Motor neuron (in vitro differentiated cells): ENCODE results near the gene LTBR. TPM values are rescaled to one million over a fixed set of nuclear protein-coding genes. Genes with fewer than 3 reads are reported as not detected.
"Not testable (repeated sequence)": the region's sequence is repeated elsewhere in the genome, so short reads cannot be mapped to it uniquely, and the experiment has no call there.

Experiments used
- ATAC-seq, 8 experiments: fragments of 200-7000 bp; cut with Tn5 transposase; replicated peaks in 6 of 8; 2 replicates each; pipeline ENCODE4 v1.8.0; 2021; ENCODE audit warnings: mild to moderate bottlenecking in 8 of 8, moderate library complexity in 8 of 8
- H3K27ac ChIP-seq, 2 donors: fragments of 250-450 bp; sonication (Bioruptor Pico); 2 replicates each; pipeline ENCODE4 v1.9.0; 2021; ENCODE audit warnings: antibody characterized with exemption in 2 of 2, mild to moderate bottlenecking in 2 of 2, moderate library complexity in 1 of 2
- H3K4me1 ChIP-seq, 2 donors: fragments of 250-450 bp; sonication (Bioruptor Pico); replicated peaks in 1 of 2; 2 replicates each; pipeline ENCODE4 v1.6.1; 2021; ENCODE audit warnings: antibody characterized with exemption in 2 of 2, mild to moderate bottlenecking in 2 of 2, moderate library complexity in 1 of 2
- H3K4me3 ChIP-seq, 5 donors: fragments of 250-450 bp; sonication (Bioruptor Pico); 2 replicates each; pipeline ENCODE4 v1.9.0; 2021; ENCODE audit warnings: antibody characterized with exemption in 5 of 5, mild to moderate bottlenecking in 5 of 5, moderate library complexity in 4 of 5
- WGBS, 10 experiments: fragments of 450-650 bp; shearing (Covaris generic); methylation state at CpG; one replicate each; pipeline ENCODE4 v1.0.0; 2022; 5-methylcytosine and 5-hydroxymethylcytosine counted together
- in situ Hi-C, 9 experiments: fragments of 400-800 bp; cut with MboI; loops; one replicate each; pipeline ENCODE4 v1.15.0; 2021; ENCODE audit warnings: low sequenced_read_pairs in 9 of 9, low pct_unique_long_range_greater_than_20kb in 2 of 9; ENCODE audit not compliant: unreplicated experiment in 9 of 9
- total RNA-seq, 8 experiments: library from RNA; unstranded; fragments of 300-600 nt; gene quantifications; 2 replicates each; pipeline versions ENCODE4 v1.2.3 to v1.2.4, GENCODE V29; 2022

The LTBR gene
- total RNA-seq, 8 experiments from 2014 or later = 0.11 to 115 (median 1.6) TPM

GRCh38 chr12:6340745-6341416, 43.1 kb upstream of the LTBR start:
- Histone ChIP-seq H3K4me3 (peak overlapping the region; percentile 19 to 68 (median 46)), H3K27ac (peak overlapping the region in 1 of 2 donors; percentile 83), H3K4me1 (peaks cover 51 to 54% of the 10 kb centered on the region in 2 donors)
- no peak for ATAC-seq
- in situ Hi-C loops = no loop called here
- 0 to 40% (median 6%) methylated on average over 1 to 8 of the region's 15 CpGs; no CpG with 5 or more reads in 2 of the 10 experiments for WGBS, 10 experiments

- Histone ChIP-seq H3K4me1 (peaks cover 44 to 47% of the 10 kb centered on the region in 2 donors), H3K4me3 (peak within 1 kb of the TSS; percentile 19 to 68 (median 46)), H3K27ac (peak within 1 kb of the TSS; percentile 68 to 83)
- ATAC-seq = peak; percentile 35 to 75 (median 58)
- WGBS, 10 experiments = 0 to 20% (median 10%) methylated on average over 1 to 13 of the region's 21 CpGs; no CpG with 5 or more reads in 3 of the 10 experiments
- in situ Hi-C loops = no loop called here
Observed at GRCh38 chr12:6341417-6342139, 42.4 kb upstream of the LTBR start, which contains the start of gene TNFRSF1A. Gene TNFRSF1A (minus strand): TSS chr12:6342076. CDS start chr12:6341814, 262 bp downstream.

- peak overlapping the region; percentile 68 to 83 for H3K27ac ChIP-seq
- H3K4me3 ChIP-seq = peak overlapping the region in 4 of 5 donors; percentile 41 to 68 (median 53)
- peaks cover 37 to 40% of the 10 kb centered on the region in 2 donors for H3K4me1 ChIP-seq
- ATAC-seq = no peak
- WGBS, 10 experiments = 28 to 100% (median 53%) methylated on average over 1 to 5 of the region's 7 CpGs; no CpG with 5 or more reads in 1 of the 10 experiments
- in situ Hi-C loops = no loop called here
Observed at GRCh38 chr12:6342140-6342889, 41.6 kb upstream of the LTBR start.

GRCh38 chr12:6343518-6343917, 40.4 kb upstream of the LTBR start:
- WGBS, 10 experiments = 40 to 80% (median 69%) methylated on average over 1 to 3 of the region's 5 CpGs; no CpG with 5 or more reads in 6 of the 10 experiments
- H3K4me3 ChIP-seq = no peak overlapping the region
- no peak overlapping the region for H3K27ac ChIP-seq
- in situ Hi-C loops = no loop called here
- H3K4me1 ChIP-seq = peaks cover 25 to 28% of the 10 kb centered on the region in 2 donors
- peak in 1 of 8 experiments; percentile 5 for ATAC-seq

GRCh38 chr12:6344101-6344660, 39.8 kb upstream of the LTBR start:
- WGBS, 10 experiments = 60 to 100% (median 95%) methylated on average over 1 to 6 of the region's 11 CpGs; no CpG with 5 or more reads in 2 of the 10 experiments
- ATAC-seq, in situ Hi-C loops, H3K27ac ChIP-seq, H3K4me3 ChIP-seq: not testable (repeated sequence)
- peaks cover 19 to 21% of the 10 kb centered on the region in 2 donors for H3K4me1 ChIP-seq

GRCh38 chr12:6345319-6346091, 38.5 kb upstream of the LTBR start:
- no peak overlapping the region for H3K27ac ChIP-seq

GRCh38 chr12:6346235-6346832, 37.6 kb upstream of the LTBR start:
- H3K4me3 ChIP-seq = no peak overlapping the region
- no peak overlapping the region for H3K27ac ChIP-seq
- in situ Hi-C loops = no loop called here
- WGBS, 10 experiments = 40 to 100% (median 73%) methylated on average over 1 to 2 of the region's 5 CpGs; no CpG with 5 or more reads in 6 of the 10 experiments
- no peak for ATAC-seq
- H3K4me1 ChIP-seq = peaks cover 7% of the 10 kb centered on the region in 2 donors

More at GRCh38 chr12:6345319-6346091, 38.5 kb upstream of the LTBR start:
- peak in 6 of 8 experiments; percentile 2 to 72 (median 64) for ATAC-seq
- Histone ChIP-seq H3K4me3 (no peak overlapping the region), H3K4me1 (peaks cover 8% of the 10 kb centered on the region in 2 donors)
- in situ Hi-C loops = no loop called here
- WGBS, 10 experiments = 33 to 92% (median 77%) methylated on average over 1 to 6 of the region's 10 CpGs; no CpG with 5 or more reads in 1 of the 10 experiments

GRCh38 chr12:6346942-6347341, 37.0 kb upstream of the LTBR start:
- peaks cover 7% of the 10 kb centered on the region in 2 donors for H3K4me1 ChIP-seq

GRCh38 chr12:6347367-6348338, 36.3 kb upstream of the LTBR start:
- no peak for ATAC-seq
- Histone ChIP-seq H3K4me3 (no peak overlapping the region), H3K4me1 (no peaks in the 10 kb centered on the region), H3K27ac (no peak overlapping the region)
- in situ Hi-C loops = no loop called here
- 20 to 100% (median 80%) methylated on average over 1 to 7 of the region's 19 CpGs; no CpG with 5 or more reads in 3 of the 10 experiments for WGBS, 10 experiments

More at GRCh38 chr12:6346942-6347341, 37.0 kb upstream of the LTBR start:
- in situ Hi-C loops = no loop called here
- 30 to 100% (median 96%) methylated on average over 1 to 3 of the region's 8 CpGs; no CpG with 5 or more reads in 5 of the 10 experiments for WGBS, 10 experiments
- no peak overlapping the region for H3K27ac ChIP-seq
- no peak for ATAC-seq
- H3K4me3 ChIP-seq = no peak overlapping the region

- no peak for ATAC-seq
- WGBS, 10 experiments = 29 to 94% (median 84%) methylated on average over 1 to 5 of the region's 5 CpGs; no CpG with 5 or more reads in 1 of the 10 experiments
Observed at GRCh38 chr12:6351622-6352021, 32.3 kb upstream of the LTBR start.

More at GRCh38 chr12:6351622-6352021, 32.3 kb upstream of the LTBR start:
- Histone ChIP-seq H3K4me3 (no peak overlapping the region), H3K27ac (no peak overlapping the region), H3K4me1 (no peaks in the 10 kb centered on the region)
- in situ Hi-C loops = no loop called here
